Measurements from ENCODE around the gene WBP2.

WBP2 gene

GRCh38 chr17:75844530-75845057, 10.5 kb downstream of the WBP2 start:
- DNase-seq (ENCODE audit: low read depth) = no peak

DNA sequence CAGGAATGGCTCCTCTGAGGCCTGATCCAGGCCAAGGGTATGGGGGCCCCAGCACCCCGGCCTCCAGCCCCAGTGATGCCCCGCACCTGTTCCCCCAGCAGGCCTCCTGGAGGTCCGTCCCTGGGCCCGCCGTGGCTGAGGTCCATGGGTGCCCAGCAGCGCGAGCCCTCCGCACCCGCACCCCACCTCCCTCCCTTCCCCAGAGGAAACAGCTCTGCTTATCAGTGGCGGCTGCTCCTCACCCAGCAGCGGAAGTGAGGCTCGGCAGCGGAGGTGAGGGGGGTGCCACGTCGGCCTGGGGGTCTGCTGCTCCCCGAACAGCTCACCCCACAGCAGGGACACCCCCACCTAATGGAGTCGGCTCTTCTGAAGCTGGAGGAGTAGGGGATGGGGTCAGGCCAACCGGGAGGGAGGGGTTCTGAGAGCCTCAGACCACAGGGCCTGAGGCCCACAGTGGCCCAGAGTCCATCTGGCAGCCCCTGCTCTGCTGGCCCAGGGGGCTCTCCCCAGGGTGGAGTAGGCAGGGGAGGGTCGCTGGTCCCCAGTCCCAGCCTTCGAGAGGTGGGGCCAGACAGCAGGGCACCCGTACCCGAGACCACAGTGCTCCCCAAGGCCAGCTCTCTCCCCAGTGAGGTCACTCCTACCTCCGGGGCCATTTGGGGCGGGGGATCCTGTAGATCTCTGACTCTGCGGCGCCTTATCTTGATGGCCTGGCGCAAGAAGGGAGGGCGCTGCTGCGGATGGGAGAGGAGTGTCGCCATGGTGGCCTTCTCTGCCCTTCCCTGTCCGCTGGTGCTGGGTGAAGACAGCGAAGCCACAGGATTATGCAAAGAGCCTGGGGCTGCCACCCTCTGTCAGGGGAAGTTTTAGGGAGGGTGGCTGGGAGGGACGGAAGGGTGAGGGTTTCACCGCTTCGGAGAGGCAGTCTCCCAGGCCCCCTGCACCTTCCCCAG, 11.3 kb downstream of the WBP2 start, which contains the start of gene UNC13D:
UNC13D (minus strand) TSS at position 828 of the 953 bp plus-strand sequence; CDS start at position 761, 67 bp downstream.
- DNase-seq (ENCODE audit: low read depth) = peak; percentile 57

- no peak for DNase-seq (ENCODE audit: low read depth)
Measured at GRCh38 chr17:75842963-75843576, 12.1 kb downstream of the WBP2 start.

GRCh38 chr17:75842411-75842810, 12.7 kb downstream of the WBP2 start:
- DNase-seq (ENCODE audit: low read depth) = no peak

GRCh38 chr17:75840799-75841164, 14.4 kb downstream of the WBP2 start:
- no peak for DNase-seq (ENCODE audit: low read depth)

DNA sequence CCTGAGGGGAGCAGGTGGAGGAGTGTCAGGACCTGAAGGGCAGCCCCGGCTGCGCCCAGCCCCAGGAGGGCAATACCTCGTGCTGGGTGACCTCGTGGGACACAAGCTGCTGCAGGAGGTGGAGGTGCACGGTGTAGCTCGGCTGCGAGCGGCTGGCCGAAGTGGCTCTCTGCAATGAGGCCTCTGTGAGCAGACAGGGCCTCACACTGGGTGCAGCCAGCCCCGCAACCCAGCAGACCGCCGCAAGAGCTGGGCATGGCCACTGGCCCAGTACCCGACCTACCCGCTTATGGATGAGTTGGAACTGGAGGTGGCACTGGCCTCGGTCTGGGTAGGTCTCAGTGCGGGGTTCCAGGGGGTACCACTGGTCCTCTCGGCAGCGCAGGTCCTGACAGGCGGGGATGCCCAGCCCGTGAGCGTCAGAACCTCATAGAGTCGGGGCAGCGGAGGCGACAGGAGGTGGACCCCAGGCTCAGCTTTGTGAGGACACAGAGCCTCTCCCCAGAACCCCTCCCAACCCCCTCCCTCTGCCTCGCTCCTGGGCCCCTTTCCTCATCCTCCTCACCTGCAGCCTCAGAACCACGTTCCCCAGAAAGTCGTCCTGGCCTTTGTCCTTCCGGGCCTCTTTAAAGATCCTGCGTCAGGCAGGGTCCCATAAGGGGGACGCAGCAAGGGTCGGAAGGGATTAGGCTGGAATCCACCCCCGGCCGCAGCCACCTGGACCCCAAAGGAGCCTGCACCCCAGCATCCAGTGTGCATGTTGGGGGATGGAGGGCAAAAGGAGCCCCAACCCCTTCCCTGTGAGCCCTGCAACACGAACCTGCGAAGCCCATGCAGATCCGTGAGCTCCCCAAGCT, 15.0 kb downstream of the WBP2 start:
- no peak for DNase-seq (ENCODE audit: low read depth)

DNA sequence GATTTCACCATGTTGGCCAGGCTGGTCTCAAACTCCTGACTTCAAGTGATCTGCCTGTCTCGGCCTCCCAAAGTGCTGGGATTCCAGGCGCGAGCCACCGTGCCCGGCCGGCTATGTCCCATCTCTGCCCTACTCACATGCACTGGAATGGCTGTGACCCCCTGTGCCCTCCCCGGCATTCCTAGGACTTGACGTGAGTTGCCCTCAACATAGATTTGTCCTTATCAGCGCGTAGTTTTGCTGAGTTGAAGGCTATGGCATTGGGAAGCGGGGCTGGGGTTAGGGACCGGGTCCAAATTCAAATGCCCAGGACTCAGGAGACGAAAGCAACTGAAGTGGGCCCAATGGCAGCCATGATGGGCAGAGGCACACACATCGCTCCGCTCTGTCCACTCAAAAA, 16.7 kb downstream of the WBP2 start:
- no peak for DNase-seq (ENCODE audit: low read depth)

GRCh38 chr17:75837899-75838298, 17.2 kb downstream of the WBP2 start:
- DNase-seq (ENCODE audit: low read depth) = no peak

- no peak for DNase-seq (ENCODE audit: low read depth)
Measured at GRCh38 chr17:75836605-75837004, 18.5 kb downstream of the WBP2 start.

GRCh38 chr17:75835654-75835987, 19.5 kb downstream of the WBP2 start:
- no peak for DNase-seq (ENCODE audit: low read depth)

DNA sequence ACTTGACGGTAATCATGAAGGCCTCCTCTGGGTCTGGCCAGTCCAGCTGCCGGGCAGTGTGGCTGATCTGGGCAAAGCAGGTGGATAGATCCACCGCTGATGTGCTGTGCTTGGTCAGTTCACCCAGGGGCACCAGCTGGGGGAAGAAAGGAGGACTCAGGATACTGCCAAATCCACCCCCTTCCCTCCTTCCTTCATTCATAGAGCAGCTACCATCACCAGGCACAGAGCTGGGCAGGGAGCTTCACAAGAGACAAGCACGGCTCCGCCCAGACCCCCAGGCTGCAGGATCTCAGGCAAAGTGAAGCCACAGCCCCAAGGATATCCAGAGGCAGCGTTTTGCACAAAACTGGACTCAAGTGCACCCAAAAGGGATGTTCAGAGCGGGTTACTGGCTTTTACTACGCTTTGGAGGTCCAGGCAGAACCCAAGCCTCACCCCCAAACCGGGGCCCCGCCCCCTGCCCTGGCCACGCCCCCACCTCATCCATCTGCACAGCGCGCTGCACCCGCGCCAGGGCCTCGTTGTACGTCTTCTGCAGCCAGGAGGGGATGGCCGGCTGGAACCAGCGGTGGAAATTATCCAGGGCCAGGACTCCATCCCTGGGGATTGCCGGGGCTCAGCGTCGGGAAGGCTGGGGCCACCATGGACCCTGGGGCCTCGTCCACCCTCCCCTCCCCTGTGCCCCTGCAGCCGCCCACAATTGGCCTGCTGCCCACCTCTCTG, 20.0 kb downstream of the WBP2 start:
- DNase-seq (ENCODE audit: low read depth) = no peak

DNA sequence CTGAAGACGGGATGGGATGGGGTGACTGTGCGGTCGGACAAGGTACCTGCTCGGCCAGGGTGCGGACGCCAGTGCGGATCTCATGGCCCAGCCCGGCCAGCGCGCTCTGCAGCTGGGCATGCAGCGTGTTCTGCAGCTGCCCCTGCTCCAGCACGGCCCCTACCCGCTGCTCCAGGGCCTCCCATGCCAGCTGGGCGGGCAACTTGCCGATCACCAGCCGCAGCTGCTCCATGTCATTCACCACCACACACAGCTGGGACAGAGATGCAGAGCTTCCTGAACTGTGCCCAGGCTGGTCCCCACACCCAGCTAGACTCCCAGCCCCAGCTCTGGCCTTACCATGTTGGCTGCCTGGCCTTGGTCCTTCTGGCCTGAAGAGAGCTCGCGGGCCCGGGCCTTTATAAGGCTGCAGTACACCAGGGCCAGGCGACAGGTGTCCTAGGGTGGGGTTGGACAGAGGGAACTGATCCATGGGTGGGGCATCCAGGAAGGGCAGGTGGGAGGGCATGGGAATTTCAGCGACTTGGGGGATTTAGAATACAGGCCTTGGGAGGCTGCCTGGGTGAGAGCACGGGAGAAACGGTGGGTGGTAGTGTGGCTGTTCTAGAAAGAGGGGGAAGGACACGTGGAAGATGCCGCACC, 20.7 kb downstream of the WBP2 start:
- no peak for DNase-seq (ENCODE audit: low read depth)

DNA sequence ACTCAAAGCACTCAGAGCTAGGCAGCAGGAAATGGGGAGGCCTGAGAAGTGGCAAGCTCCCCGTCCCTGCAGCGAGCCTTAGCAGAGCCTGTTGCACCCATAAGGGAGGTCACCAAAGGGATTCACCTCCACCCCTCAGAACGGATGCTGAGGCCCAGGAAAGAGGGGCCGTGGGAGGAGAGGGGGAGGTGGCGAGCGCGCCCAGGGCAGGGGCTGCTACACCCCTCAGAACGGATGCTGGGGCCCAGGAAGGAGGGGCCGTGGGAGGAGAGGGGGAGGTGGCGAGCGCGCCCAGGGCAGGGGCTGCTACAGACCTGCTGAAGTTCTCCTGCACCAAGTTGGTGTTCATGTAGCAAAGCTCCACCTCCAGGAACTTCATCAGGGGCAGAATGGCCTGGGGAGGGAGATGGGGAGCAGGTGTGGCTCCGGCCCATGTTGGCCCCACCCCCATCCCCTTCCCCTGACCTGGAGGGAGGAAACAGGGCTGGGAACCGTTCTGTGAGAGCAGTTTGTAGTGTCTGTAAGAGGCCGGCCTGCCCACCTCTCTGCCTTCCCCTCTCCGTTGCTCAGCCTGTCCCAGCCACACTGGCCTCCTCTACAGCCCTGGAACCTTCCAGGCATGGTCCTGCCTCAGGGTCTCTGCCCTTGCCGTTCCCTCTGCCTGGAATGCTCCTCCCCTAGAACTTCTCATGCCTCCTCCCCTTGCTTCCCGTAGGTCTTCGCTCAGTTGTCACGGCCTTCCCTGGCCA, 22.3 kb downstream of the WBP2 start:
- DNase-seq (ENCODE audit: low read depth) = no peak

GRCh38 chr17:75832164-75832651, 22.9 kb downstream of the WBP2 start:
- peak; percentile 54 for DNase-seq (ENCODE audit: low read depth)

- no peak for DNase-seq (ENCODE audit: low read depth)
Measured at GRCh38 chr17:75831032-75831571, 24.0 kb downstream of the WBP2 start.

DNA sequence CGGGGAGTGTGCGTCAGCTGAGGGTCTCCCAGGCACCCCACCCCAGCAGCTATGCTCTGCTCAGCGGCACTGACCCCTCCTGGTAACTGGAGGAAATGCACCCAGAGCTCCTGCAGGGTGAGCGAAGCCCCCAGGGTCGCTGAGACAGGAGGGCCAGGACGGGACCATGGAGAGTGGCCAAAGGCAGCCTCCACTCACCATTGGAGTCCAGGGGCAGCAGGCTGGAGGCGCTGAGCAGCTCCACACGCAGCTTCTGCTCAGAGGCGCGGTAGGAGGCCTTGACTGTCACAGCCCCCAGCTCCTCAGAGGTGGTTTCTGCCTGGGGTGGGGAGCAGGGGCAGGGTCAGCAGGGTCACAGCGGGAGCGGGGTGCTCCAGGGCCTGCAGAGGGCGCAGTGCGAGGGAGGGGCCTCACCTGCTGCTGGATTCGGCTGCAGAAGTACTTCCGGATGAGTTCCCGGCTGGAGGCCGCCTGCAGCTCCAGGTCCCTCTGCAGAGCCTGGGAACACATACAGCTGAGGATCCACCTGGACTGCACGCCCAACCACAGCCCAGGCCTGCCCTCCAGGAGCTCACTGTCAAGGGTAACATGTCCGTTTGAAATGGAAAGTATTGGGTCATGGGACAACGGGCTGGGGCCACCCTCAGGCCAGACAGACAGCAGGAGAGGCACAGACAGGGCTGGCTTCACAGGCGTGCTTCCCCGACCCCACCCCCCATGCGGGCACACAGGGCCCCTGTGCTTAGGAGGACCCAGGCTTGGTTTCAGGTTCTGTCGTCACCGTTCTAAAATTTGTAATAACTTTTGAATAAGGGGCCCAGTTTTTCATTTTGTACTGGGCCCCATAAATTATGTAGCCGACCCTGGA, 24.7 kb downstream of the WBP2 start:
- DNase-seq (ENCODE audit: low read depth) = no peak

- DNase-seq (ENCODE audit: low read depth) = no peak
Measured at GRCh38 chr17:75829747-75830146, 25.4 kb downstream of the WBP2 start.

DNA sequence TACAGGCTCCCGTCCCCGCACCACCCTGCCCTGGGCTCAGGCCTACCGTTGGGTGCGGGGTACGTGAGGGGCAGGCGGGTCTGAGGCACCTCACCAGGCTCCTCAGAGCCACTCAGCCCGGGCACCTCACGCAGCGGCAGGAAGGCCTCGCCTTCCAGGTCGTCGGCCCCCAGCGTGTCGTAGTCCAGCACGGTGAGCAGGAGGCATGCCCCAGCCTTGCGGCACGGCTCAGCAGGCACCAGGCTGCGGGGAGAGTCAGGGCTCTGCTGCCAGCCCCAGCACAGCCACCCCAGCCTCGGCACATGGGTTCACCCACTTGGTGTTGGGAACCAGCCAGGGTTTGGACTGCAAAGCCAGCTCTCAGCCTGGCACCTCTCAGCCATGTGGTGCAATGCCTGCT, 26.4 kb downstream of the WBP2 start:
- DNase-seq (ENCODE audit: low read depth) = no peak

DNA sequence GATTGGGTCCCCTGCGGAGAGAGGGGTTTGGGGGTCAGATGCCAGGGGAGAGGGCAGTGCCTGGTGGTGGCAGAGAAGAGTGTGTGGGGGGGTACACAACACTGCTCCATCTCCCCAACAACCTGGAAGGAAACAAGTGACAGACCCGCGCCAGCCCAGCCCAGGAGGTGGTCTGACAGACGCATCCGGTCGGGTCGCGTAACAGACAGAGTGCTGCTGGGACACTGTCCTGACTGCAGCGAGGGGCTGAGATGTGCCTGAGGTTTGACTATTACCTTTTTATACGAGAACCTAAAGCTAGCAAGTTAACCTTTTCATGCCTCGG, 27.1 kb downstream of the WBP2 start:
- DNase-seq (ENCODE audit: low read depth) = no peak

Measured in T-helper 22 cell (primary cell).